GM12878 (cell line): ENCODE data around the gene FOXJ1. TPM values are rescaled to one million over a fixed set of nuclear protein-coding genes. Genes with fewer than 3 reads are reported as not detected.

Source experiments
- ATAC-seq: fragments of 200-7000 bp; cut with Tn5 transposase; 3 replicates; pipeline ENCODE4 v1.9.1; 2020; ENCODE audit warnings: mild to moderate bottlenecking, moderate library complexity
- BruUV-seq: library from RNA; stranded (reverse); fragments of 400-500 nt; replicated peaks from 2 replicates; lab custom pipeline; 2021; lab: Mats Ljungman, UMichigan
- CTCF ChIA-PET: fragments of 300-600 bp; sonication (Branson Sonifier 250); formaldehyde crosslinking; extraction: SDS; loops from one replicate; lab custom pipeline; 2021; ENCODE audit warnings: inconsistent platforms; lab: Yijun Ruan, JAX
- POLR2A ChIA-PET: fragments of 350-600 bp; formaldehyde crosslinking; extraction: SDS; loops from one replicate; lab custom pipeline; 2021; ENCODE audit warnings: inconsistent platforms; lab: Charles Lee
- RAD21 ChIA-PET: fragments of 300-600 bp; sonication (Branson Sonifier 250); formaldehyde crosslinking; loops from one replicate; lab custom pipeline; 2023; ENCODE audit warnings: antibody characterized with exemption; ENCODE audit not compliant: unreplicated experiment; lab: Charles Lee
- SMC1A ChIA-PET: fragments of 300-600 bp; sonication (Branson Sonifier 250); formaldehyde crosslinking; loops from one replicate; lab custom pipeline; 2023; ENCODE audit not compliant: unreplicated experiment, uncharacterized antibody; lab: Charles Lee
- DNase-seq: peaks from one replicate; pipeline ENCODE4 v3.0.0-alpha.2; 2011; ENCODE audit warnings: low read depth, low spot score
- FAIRE-seq: peaks from 3 replicates; lab custom pipeline; 2011; peaks lifted over from hg19 to GRCh38; lab: Jason Lieb, UNC
- H2AFZ ChIP-seq: 2 replicates; pipeline ENCODE4 v1.6.0; 2011; ENCODE audit warnings: low read depth, low read length, control low read depth; ENCODE audit not compliant: control insufficient read depth
- H3K27ac ChIP-seq: 2 replicates; pipeline ENCODE4 v1.5.1; 2011; ENCODE audit warnings: control low read depth; ENCODE audit not compliant: control insufficient read depth, insufficient read depth
- H3K27me3 ChIP-seq, 2 experiments: replicated peaks in 1 of 2; 2 replicates each; pipeline versions ENCODE4 v1.6.0 to v1.6.1; 2011; ENCODE audit warnings: low read length in 1 of 2; ENCODE audit not compliant: control insufficient read depth in 2 of 2, insufficient read depth in 2 of 2
- H3K36me3 ChIP-seq, 2 experiments: 2 replicates each; pipeline ENCODE4 v1.5.1; 2011; ENCODE audit warnings: low read length in 1 of 2; ENCODE audit not compliant: control insufficient read depth in 2 of 2, insufficient read depth in 2 of 2
- H3K4me1 ChIP-seq: 2 replicates; pipeline ENCODE4 v1.6.1; 2011; ENCODE audit warnings: mild to moderate bottlenecking, low read length, moderate library complexity, mixed read lengths; ENCODE audit not compliant: control insufficient read depth, insufficient read depth
- H3K4me2 ChIP-seq: 2 replicates; pipeline ENCODE4 v1.6.0; 2011; ENCODE audit warnings: control low read depth; ENCODE audit not compliant: control insufficient read depth, insufficient read depth
- H3K4me3 ChIP-seq: fragments of 200-600 bp; sonication (generic); 2 replicates; pipeline ENCODE4 v1.5.1; 2016
- H3K79me2 ChIP-seq: 2 replicates; pipeline ENCODE4 v1.6.0; 2011; ENCODE audit warnings: low read length; ENCODE audit not compliant: control insufficient read depth, insufficient read depth
- H3K9ac ChIP-seq: 2 replicates; pipeline ENCODE4 v1.8.0; 2011; ENCODE audit warnings: low read length, control low read depth, mixed read lengths; ENCODE audit not compliant: control insufficient read depth, insufficient read depth
- H3K9me3 ChIP-seq: replicated peaks from 3 replicates; pipeline ENCODE4 v1.5.1; 2011; ENCODE audit warnings: mild to moderate bottlenecking, low read length; ENCODE audit not compliant: control insufficient read depth, insufficient read depth
- H4K20me1 ChIP-seq: 2 replicates; pipeline ENCODE4 v1.6.0; 2011; ENCODE audit not compliant: control insufficient read depth, insufficient read depth
- CHD4 ChIP-seq: fragments of 200-600 bp; sonication (generic); IDR thresholded peaks from 2 replicates; pipeline ENCODE4 v1.6.1; 2016; ENCODE audit warnings: mild to moderate bottlenecking
- EZH2 ChIP-seq: IDR thresholded peaks from 2 replicates; pipeline ENCODE4 v1.6.1; 2012; ENCODE audit warnings: low read depth, mild to moderate bottlenecking, control low read depth, inconsistent platforms, low read length, borderline replicate concordance; ENCODE audit not compliant: control insufficient read depth
- WGBS: methylation state at CpG from one replicate; pipeline ENCODE4 v1.1.6; 2016; ENCODE audit warnings: low lambda C conversion rate; ENCODE audit not compliant: insufficient replicate concordance, insufficient coverage; ENCODE audit errors: missing lambda C conversion rate; 5-methylcytosine and 5-hydroxymethylcytosine counted together
- in situ Hi-C: fragments of 300-500 bp; cut with MboI; formaldehyde crosslinking; loops from 9 replicates; pipeline ENCODE4 v1.14.3; 2018; ENCODE audit warnings: mixed read lengths
- intact Hi-C: fragments of 100-400 bp; cut with micrococcal nuclease; formaldehyde crosslinking; loops from one replicate; pipeline ENCODE4 v1.14.2; 2022; ENCODE audit not compliant: unreplicated experiment
- polyA plus RNA-seq, 11 experiments: library from polyadenylated mRNA; depleted of rRNA in 4 of 11; unstranded in 6 of 11; stranded (reverse) in 5 of 11; fragments of >200 nt; fragmentation: Nextera tagmentation in 4 of 11; fragmentation: Illumina TruSeq in 1 of 11; extraction: Ambion mirVana in 4 of 11; extraction: Trizol in 1 of 11; gene quantifications; 1 replicate in 1 of 11; 2 replicates in 10 of 11; pipeline versions ENCODE4 v1.2.1 to v1.2.3, GENCODE V29; 2011 to 2016; ENCODE audit warnings: inconsistent platforms in 2 of 11, missing spikeins in 2 of 11, low read depth in 1 of 11
- total RNA-seq, 4 experiments: library from RNA; depleted of rRNA in 3 of 4; stranded (reverse); fragments of >200 nt in 3 of 4; fragmentation: Illumina TruSeq in 1 of 4; extraction: Trizol in 1 of 4; gene quantifications; 2 replicates each; pipeline versions ENCODE4 v1.2.1 to v1.2.3, GENCODE V29; 2013 to 2021
- TF ChIP-seq, protein P1 (sequence below), 3 experiments: IDR thresholded peaks in 2 of 3; conservative IDR thresholded peaks in 1 of 3; 2 replicates each; pipeline ENCODE4 v1.5.1; 2011; ENCODE audit warnings: low read depth in 3 of 3, low read length in 3 of 3, mild to moderate bottlenecking in 3 of 3, control low read depth in 2 of 3, moderate library complexity in 2 of 3, inconsistent platforms in 1 of 3, mixed read lengths in 1 of 3; ENCODE audit not compliant: control insufficient read depth in 2 of 3, insufficient read depth in 1 of 3; ENCODE audit errors: extremely low read depth in 1 of 3

FOXJ1 gene
- total and polyA plus RNA-seq, 10 of the 15 experiments (the other 5 are each of a cell fraction or from before 2014, with no cell fraction given), result not detected

DNA sequence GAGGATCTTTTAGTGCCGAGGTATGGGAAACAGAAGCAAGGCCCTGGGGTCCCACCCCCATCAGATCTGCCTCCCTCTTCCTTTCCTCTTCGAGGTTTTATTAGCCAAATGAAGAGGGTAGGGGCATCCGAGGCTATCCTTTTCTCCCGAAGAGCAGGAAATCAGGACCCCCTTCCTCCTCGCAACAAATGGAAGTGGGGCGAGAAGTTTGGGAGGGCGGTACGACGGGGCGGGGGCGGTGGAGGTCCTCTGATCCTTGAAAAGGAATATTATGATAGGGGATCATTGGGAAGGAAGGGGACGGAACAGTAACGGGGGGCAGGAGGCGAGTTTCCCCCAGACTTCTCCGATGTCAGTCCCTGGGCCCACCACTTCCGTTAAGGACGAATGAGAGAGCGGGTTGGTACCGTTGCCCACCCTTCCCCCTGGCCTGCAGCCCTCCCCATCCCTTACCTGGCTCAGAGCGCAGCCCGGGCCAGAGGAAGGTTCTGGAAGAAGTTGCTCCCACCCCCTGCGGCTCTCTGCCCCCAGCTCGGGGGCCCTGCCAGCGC lies 309 bp downstream of the FOXJ1 start:
- intact Hi-C loops, result no loop called here
- no peak for DNase-seq
- ChIA-PET SMC1A (interaction anchor here (0.8 to 2.2 kb wide), 2 partner anchors 37 to 139 kb away, joined by 3 to 6 read pairs; no protein-coding TSS in a partner anchor), POLR2A (no interaction called here), RAD21 (interaction anchor here (0.8 to 0.9 kb wide), 2 partner anchors 128 to 139 kb away, joined by 3 read pairs; no protein-coding TSS in a partner anchor), CTCF (interaction anchor here (0.6 to 1.1 kb wide), 5 partner anchors 14 to 80 kb away, joined by 3 to 4 read pairs (median 3); no protein-coding TSS in a partner anchor)
- H3K79me2 ChIP-seq, result no peaks in the 10 kb centered on the region
- no peaks in the 10 kb centered on the region for H3K36me3 ChIP-seq
- H3K4me3 ChIP-seq, result peak overlapping the region; percentile 12; the same call in 1 of the 2 replicates
- ATAC-seq, result peak; percentile 21; the same call in 2 of the 3 replicates
- in situ Hi-C loops, result no loop called here
- WGBS, result 7% methylated on average over 16 of the region's 24 CpGs
- H3K9ac ChIP-seq, result no peak overlapping the region
- no peaks in the 10 kb centered on the region for H4K20me1 ChIP-seq
- peaks cover 5 to 11% of the 10 kb centered on the region in 2 experiments for H3K27me3 ChIP-seq
- TF ChIP-seq EZH2 (0 out of 2 replicates have a peak, but pooled peaks have one; percentile 64), CHD4 (no peak)
- TF ChIP-seq, protein P1, sequence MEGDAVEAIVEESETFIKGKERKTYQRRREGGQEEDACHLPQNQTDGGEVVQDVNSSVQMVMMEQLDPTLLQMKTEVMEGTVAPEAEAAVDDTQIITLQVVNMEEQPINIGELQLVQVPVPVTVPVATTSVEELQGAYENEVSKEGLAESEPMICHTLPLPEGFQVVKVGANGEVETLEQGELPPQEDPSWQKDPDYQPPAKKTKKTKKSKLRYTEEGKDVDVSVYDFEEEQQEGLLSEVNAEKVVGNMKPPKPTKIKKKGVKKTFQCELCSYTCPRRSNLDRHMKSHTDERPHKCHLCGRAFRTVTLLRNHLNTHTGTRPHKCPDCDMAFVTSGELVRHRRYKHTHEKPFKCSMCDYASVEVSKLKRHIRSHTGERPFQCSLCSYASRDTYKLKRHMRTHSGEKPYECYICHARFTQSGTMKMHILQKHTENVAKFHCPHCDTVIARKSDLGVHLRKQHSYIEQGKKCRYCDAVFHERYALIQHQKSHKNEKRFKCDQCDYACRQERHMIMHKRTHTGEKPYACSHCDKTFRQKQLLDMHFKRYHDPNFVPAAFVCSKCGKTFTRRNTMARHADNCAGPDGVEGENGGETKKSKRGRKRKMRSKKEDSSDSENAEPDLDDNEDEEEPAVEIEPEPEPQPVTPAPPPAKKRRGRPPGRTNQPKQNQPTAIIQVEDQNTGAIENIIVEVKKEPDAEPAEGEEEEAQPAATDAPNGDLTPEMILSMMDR (IDR thresholded peaks at IDR 0.05 in 2 of 3, conservative IDR thresholded peaks at IDR 0.05 in 1 of 3; ENCODE audit: control insufficient read depth in 2 of 3, extremely low read depth in 1 of 3, insufficient read depth in 1 of 3, low read depth in 3 of 3, low read length in 3 of 3), result no peak
- TF ChIP-seq, all 136 proteins: peak for 1
- Histone ChIP-seq H3K4me1 (peaks cover 23% of the 10 kb centered on the region), H3K27ac (no peak overlapping the region), H2AFZ (no peak overlapping the region), H3K4me2 (peak overlapping the region; percentile 75), H3K9me3 (no peaks in the 10 kb centered on the region)
- no TSS peak for BruUV-seq
- no peak for FAIRE-seq
